HG02970 (cell line): Measurements from ENCODE around the gene ETS1.

Experiments used
- ATAC-seq: cut with Tn5 transposase; IDR thresholded peaks from one replicate; pipeline ENCODE4 v1.9.1; 2021; ENCODE audit warnings: mild to moderate bottlenecking, moderate library complexity, moderate number of reproducible peaks; ENCODE audit not compliant: unreplicated experiment, low FRiP score

Gene ETS1

GRCh38 chr11:128492461-128492860 lies 94.9 kb downstream of the ETS1 start:
- ATAC-seq, result no peak

- no peak for ATAC-seq
Measured at GRCh38 chr11:128491195-128491936, 96.0 kb downstream of the ETS1 start.

GRCh38 chr11:128490092-128490491 lies 97.3 kb downstream of the ETS1 start:
- no peak for ATAC-seq

GRCh38 chr11:128488471-128488870 lies 98.9 kb downstream of the ETS1 start:
- ATAC-seq, result no peak

- no peak for ATAC-seq
Measured at GRCh38 chr11:128487978-128488377, 99.4 kb downstream of the ETS1 start.

GRCh38 chr11:128484172-128484571 lies 103.2 kb downstream of the ETS1 start:
- no peak for ATAC-seq

GRCh38 chr11:128483211-128483788 lies 104.1 kb downstream of the ETS1 start:
- ATAC-seq, result no peak

- no peak for ATAC-seq
Measured at GRCh38 chr11:128482512-128483191, 104.7 kb downstream of the ETS1 start.

- ATAC-seq, result no peak
Measured at GRCh38 chr11:128482092-128482491, 105.3 kb downstream of the ETS1 start.

- no peak for ATAC-seq
Measured at GRCh38 chr11:128481135-128481534, 106.2 kb downstream of the ETS1 start.

- ATAC-seq, result no peak
Measured at GRCh38 chr11:128480665-128481064, 106.7 kb downstream of the ETS1 start.

- ATAC-seq, result no peak
Measured at GRCh38 chr11:128480066-128480465, 107.3 kb downstream of the ETS1 start.

GRCh38 chr11:128479144-128479543 lies 108.2 kb downstream of the ETS1 start:
- no peak for ATAC-seq

GRCh38 chr11:128478305-128478704 lies 109.1 kb downstream of the ETS1 start:
- ATAC-seq, result no peak

GRCh38 chr11:128477811-128478210 lies 109.5 kb downstream of the ETS1 start:
- no peak for ATAC-seq

- no peak for ATAC-seq
Measured at GRCh38 chr11:128477278-128477677, 110.1 kb downstream of the ETS1 start.

GRCh38 chr11:128476729-128477128 lies 110.6 kb downstream of the ETS1 start:
- ATAC-seq, result no peak

- ATAC-seq, result no peak
Measured at GRCh38 chr11:128476049-128476448, 111.3 kb downstream of the ETS1 start.

- ATAC-seq, result no peak
Measured at GRCh38 chr11:128474036-128474874, 113.1 kb downstream of the ETS1 start.

GRCh38 chr11:128473636-128474035 lies 113.7 kb downstream of the ETS1 start:
- ATAC-seq, result no peak
